Activated CD8-positive, alpha-beta memory T cell treated with anti-CD3 and anti-CD28 coated beads for 1 hour (primary cell): ENCODE results near the gene CCDC159.

Source experiments
- DNase-seq, 2 donors: peaks; one replicate each; pipeline ENCODE4 v3.0.0-alpha.2; 2020; ENCODE audit warnings: low read depth in 1 of 2; ENCODE audit errors: extremely low read depth in 1 of 2

The CCDC159 gene

GRCh38 chr19:11384778-11385129 lies 38.4 kb downstream of the CCDC159 start:
- no peak for DNase-seq

- no peak for DNase-seq
Observed at GRCh38 chr19:11387162-11388034, 41.1 kb downstream of the CCDC159 start.

GRCh38 chr19:11390359-11390758 lies 44.0 kb downstream of the CCDC159 start:
- DNase-seq = no peak

- DNase-seq = no peak
Observed at GRCh38 chr19:11390933-11391680, 44.8 kb downstream of the CCDC159 start.

GRCh38 chr19:11397089-11397610 lies 50.8 kb downstream of the CCDC159 start:
- DNase-seq = no peak

GRCh38 chr19:11399667-11400066 lies 53.3 kb downstream of the CCDC159 start:
- DNase-seq = no peak

GRCh38 chr19:11400798-11401197 lies 54.5 kb downstream of the CCDC159 start:
- no peak for DNase-seq

- no peak for DNase-seq
Observed at GRCh38 chr19:11401808-11402543, 55.7 kb downstream of the CCDC159 start.
